ENCODE measurements around the gene DNASE1L2. TPM values are rescaled to one million over a fixed set of nuclear protein-coding genes. Genes with fewer than 3 reads are reported as not detected.

Gene DNASE1L2
- total and polyA plus RNA-seq, 2 of the 4 experiments (the other 2 are of a cell fraction), result 0.18 to 0.75 TPM

DNA sequence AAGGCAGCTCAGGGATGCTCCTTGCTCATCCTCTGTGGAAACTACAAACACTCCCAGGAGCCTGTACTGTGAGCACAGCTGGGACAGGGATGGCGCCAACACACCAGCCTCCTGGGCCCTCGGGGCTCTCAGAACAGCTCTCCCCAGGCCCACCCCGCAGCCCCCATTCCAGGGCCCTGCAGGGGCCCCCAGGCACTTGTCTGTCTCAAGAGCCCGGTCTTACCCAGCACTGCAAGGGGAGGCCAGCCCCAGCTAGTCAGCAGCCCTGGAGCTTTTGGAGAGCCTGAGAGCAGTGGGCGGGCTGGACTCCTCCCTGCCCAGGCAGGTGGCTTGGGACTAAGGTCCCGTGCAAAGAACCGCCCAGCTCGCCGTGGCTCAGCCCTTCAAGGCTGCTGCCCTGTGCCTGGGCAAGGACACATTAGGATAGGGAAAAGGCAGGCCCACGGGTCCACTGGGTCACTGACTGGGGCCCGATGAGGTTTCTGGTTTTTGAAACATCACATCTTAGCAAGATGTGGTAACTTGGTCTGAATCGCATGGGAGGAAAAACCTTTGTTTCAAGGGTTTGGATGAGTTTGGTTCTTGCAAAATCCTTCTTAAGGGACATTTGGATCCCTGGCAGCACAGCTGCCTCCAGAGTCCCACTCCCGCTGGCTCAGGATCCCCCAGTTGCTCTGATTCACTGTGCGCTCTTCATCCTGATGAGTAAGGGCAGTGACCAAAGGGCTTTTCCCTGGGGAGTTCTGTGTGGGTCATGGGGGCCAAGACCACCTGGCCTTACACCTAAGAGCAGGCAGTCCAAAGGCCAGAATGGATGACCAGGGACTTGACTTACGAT lies 2.8 kb downstream of the DNASE1L2 start:
- ATAC-seq (ENCODE audit: low read depth), result no peak; the same call in 1 of the 2 replicates
- Histone ChIP-seq H2BK5ac (ENCODE audit: low read depth, low read length, poor library complexity, severe bottlenecking) (no peak overlapping the region), H4K91ac (ENCODE audit: insufficient read depth, low read depth, low read length) (no peak overlapping the region), H3K14ac (replicated peaks; ENCODE audit: low read depth, low read length) (no peak overlapping the region), H3K27me3 (ENCODE audit: control insufficient read depth, insufficient read depth, low read length) (peaks cover 9% of the 10 kb centered on the region), H3K4me1 (ENCODE audit: control insufficient read depth, insufficient read depth, low read length) (peaks cover 5% of the 10 kb centered on the region; the same call in 1 of the 2 replicates), H3K9me3 (ENCODE audit: control insufficient read depth, insufficient read depth, low read length) (no peaks in the 10 kb centered on the region), H2AK5ac (ENCODE audit: low read depth, low read length) (no peak overlapping the region), H2AFZ (replicated peaks; ENCODE audit: low read length, poor library complexity) (no peak overlapping the region), H2BK20ac (ENCODE audit: low read depth, low read length) (no peak overlapping the region), H3K9me1 (ENCODE audit: insufficient read depth, low read length) (no peaks in the 10 kb centered on the region), H3K18ac (ENCODE audit: low read depth, low read length) (no peak overlapping the region), H3K56ac (ENCODE audit: extremely low read depth, insufficient read depth, low read length) (no peak overlapping the region), H3K27ac (ENCODE audit: insufficient read depth, low read length) (no peak overlapping the region), H3K4ac (ENCODE audit: low read depth, low read length) (no peak overlapping the region), H4K20me1 (ENCODE audit: insufficient read depth, low read length) (peaks cover 14% of the 10 kb centered on the region), H4K5ac (ENCODE audit: low read depth, low read length) (no peak overlapping the region), H3K36me3 (ENCODE audit: control insufficient read depth, insufficient read depth, low read length) (peaks cover 40% of the 10 kb centered on the region), H3K23ac (ENCODE audit: low read depth, low read length) (no peak overlapping the region), H2BK120ac (ENCODE audit: low read depth, low read length) (no peak overlapping the region), H3K79me1 (ENCODE audit: low read depth in 1 of 2, low read length in 2 of 2) (0 out of 4 replicates have a peak, but pooled peaks cover 0 to 2% of the 10 kb centered on the region in 2 experiments), H3K4me3 (ENCODE audit: insufficient read depth, low read depth, low read length) (no peak overlapping the region), H4K8ac (ENCODE audit: low read depth in 2 of 2, low read length in 2 of 2) (no peak overlapping the region), H2BK15ac (ENCODE audit: low read depth, low read length) (no peak overlapping the region), H2AK9ac (replicated peaks; ENCODE audit: low read depth, low read length, poor library complexity) (no peak overlapping the region), H3K4me2 (ENCODE audit: low read depth, low read length) (no peak overlapping the region), H3K9ac (ENCODE audit: low read depth, low read length) (no peak overlapping the region)
- no TSS peak for BruUV-seq (replicated peaks)
- DNase-seq, result no peak
- intact Hi-C loops (cut with micrococcal nuclease), result no loop called here
- no peak for TF ChIP-seq BHLHE40 (IDR thresholded peaks at IDR 0.05; ENCODE audit: low read depth, low read length)
- TF ChIP-seq MAFK (IDR thresholded peaks at IDR 0.05; ENCODE audit: low read depth, low read length), result no peak
- no peak for TF ChIP-seq MAZ (IDR thresholded peaks at IDR 0.05; ENCODE audit: borderline replicate concordance, low read depth, low read length)
- TF ChIP-seq, protein P1, sequence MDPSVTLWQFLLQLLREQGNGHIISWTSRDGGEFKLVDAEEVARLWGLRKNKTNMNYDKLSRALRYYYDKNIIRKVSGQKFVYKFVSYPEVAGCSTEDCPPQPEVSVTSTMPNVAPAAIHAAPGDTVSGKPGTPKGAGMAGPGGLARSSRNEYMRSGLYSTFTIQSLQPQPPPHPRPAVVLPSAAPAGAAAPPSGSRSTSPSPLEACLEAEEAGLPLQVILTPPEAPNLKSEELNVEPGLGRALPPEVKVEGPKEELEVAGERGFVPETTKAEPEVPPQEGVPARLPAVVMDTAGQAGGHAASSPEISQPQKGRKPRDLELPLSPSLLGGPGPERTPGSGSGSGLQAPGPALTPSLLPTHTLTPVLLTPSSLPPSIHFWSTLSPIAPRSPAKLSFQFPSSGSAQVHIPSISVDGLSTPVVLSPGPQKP (IDR thresholded peaks at IDR 0.05; ENCODE audit: borderline replicate concordance, low read depth, low read length), result no peak
- no peak for TF ChIP-seq CEBPB (IDR thresholded peaks at IDR 0.05; ENCODE audit: low read depth, low read length)
- TF ChIP-seq, protein P2, sequence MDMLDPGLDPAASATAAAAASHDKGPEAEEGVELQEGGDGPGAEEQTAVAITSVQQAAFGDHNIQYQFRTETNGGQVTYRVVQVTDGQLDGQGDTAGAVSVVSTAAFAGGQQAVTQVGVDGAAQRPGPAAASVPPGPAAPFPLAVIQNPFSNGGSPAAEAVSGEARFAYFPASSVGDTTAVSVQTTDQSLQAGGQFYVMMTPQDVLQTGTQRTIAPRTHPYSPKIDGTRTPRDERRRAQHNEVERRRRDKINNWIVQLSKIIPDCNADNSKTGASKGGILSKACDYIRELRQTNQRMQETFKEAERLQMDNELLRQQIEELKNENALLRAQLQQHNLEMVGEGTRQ (IDR thresholded peaks at IDR 0.05; ENCODE audit: low read depth, low read length), result no peak
- TF ChIP-seq, protein P3, sequence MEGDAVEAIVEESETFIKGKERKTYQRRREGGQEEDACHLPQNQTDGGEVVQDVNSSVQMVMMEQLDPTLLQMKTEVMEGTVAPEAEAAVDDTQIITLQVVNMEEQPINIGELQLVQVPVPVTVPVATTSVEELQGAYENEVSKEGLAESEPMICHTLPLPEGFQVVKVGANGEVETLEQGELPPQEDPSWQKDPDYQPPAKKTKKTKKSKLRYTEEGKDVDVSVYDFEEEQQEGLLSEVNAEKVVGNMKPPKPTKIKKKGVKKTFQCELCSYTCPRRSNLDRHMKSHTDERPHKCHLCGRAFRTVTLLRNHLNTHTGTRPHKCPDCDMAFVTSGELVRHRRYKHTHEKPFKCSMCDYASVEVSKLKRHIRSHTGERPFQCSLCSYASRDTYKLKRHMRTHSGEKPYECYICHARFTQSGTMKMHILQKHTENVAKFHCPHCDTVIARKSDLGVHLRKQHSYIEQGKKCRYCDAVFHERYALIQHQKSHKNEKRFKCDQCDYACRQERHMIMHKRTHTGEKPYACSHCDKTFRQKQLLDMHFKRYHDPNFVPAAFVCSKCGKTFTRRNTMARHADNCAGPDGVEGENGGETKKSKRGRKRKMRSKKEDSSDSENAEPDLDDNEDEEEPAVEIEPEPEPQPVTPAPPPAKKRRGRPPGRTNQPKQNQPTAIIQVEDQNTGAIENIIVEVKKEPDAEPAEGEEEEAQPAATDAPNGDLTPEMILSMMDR (conservative IDR thresholded peaks at IDR 0.05; ENCODE audit: low read depth, low read length), result no peak
- no peak for TF ChIP-seq CHD1 (IDR thresholded peaks at IDR 0.05; ENCODE audit: low read depth, low read length)
- no peak for TF ChIP-seq RAD21 (IDR thresholded peaks at IDR 0.05; ENCODE audit: low read length)
- no peak for TF ChIP-seq POLR2A (IDR thresholded peaks at IDR 0.05; ENCODE audit: low read depth, low read length)
- TF ChIP-seq RCOR1 (IDR thresholded peaks at IDR 0.05; ENCODE audit: insufficient replicate concordance, low read length), result no peak
- TF ChIP-seq SMC3 (IDR thresholded peaks at IDR 0.05; ENCODE audit: low read depth, low read length), result no peak
- no peak for TF ChIP-seq FOS (IDR thresholded peaks at IDR 0.05; ENCODE audit: low read depth, low read length)
- WGBS, 2 experiments (ENCODE audit: extremely low coverage in 2 of 2, insufficient read length in 1 of 2), result 60% methylated on average over 7 of the region's 15 CpGs; no CpG with 5 or more reads in 1 of the 2 experiments
- CTCF ChIA-PET, result interaction anchor here (1.1 kb wide), 1 partner anchor 12 kb away, joined by 3 read pairs; the partner anchor contains the start of gene ECI1
- POLR2A ChIA-PET (ENCODE audit: unreplicated experiment), result interaction anchor here (0.6 kb wide), 1 partner anchor 13 kb away, joined by 10 read pairs; no protein-coding TSS in a partner anchor
- in situ Hi-C loops (cut with MboI; ENCODE audit: low sequenced_read_pairs), result no loop called here
- dilution Hi-C loops (cut with HindIII; ENCODE audit: low sequenced_read_pairs, unreplicated experiment), result no loop called here

Measured in IMR-90 (cell line).